Caco-2 (cell line): ENCODE data around the gene PRPSAP1. TPM values are rescaled to one million over a fixed set of nuclear protein-coding genes. Genes with fewer than 3 reads are reported as not detected.

Source experiments
- BruUV-seq: library from RNA; stranded (reverse); fragments of 400-500 nt; replicated peaks from 2 replicates; lab custom pipeline; 2021; lab: Mats Ljungman, UMichigan
- CTCF ChIA-PET: fragments of 300-600 bp; sonication (Branson Sonifier 250); formaldehyde crosslinking; loops from one replicate; lab custom pipeline; 2022; ENCODE audit warnings: antibody characterized with exemption; lab: Charles Lee
- POLR2A ChIA-PET: fragments of 300-600 bp; sonication (Branson Sonifier 250); formaldehyde crosslinking; loops from one replicate; lab custom pipeline; 2022; ENCODE audit warnings: antibody characterized with exemption; lab: Charles Lee
- DNase-seq, 2 experiments: peaks; one replicate each; pipeline versions ENCODE4 v3.0.0 to v3.0.0-alpha.2; 2020 to 2022
- H3K27me3 ChIP-seq: replicated peaks from 2 replicates; pipeline ENCODE4 v1.6.0; 2011; ENCODE audit warnings: low read length; ENCODE audit not compliant: control insufficient read depth, insufficient read depth
- H3K36me3 ChIP-seq: 2 replicates; pipeline ENCODE4 v1.5.1; 2011; ENCODE audit warnings: low read length; ENCODE audit not compliant: control insufficient read depth, insufficient read depth
- H3K4me1 ChIP-seq: fragments of 250-450 bp; sonication (Bioruptor Pico); 2 replicates; pipeline ENCODE4 v1.5.1; 2020; ENCODE audit warnings: mild to moderate bottlenecking
- H3K4me3 ChIP-seq: 2 replicates; pipeline ENCODE4 v1.5.1; 2011; ENCODE audit warnings: low read depth, mild to moderate bottlenecking, control low read depth, low read length
- H3K9me3 ChIP-seq: fragments of 250-450 bp; sonication (Bioruptor Pico); 2 replicates; pipeline ENCODE4 v1.5.1; 2020; ENCODE audit warnings: mild to moderate bottlenecking, moderate library complexity
- H3K27ac Mint-ChIP-seq: one replicate; pipeline ENCODE4 v1.8.0; 2022; ENCODE audit warnings: mixed read lengths; ENCODE audit not compliant: unreplicated experiment
- H3K27me3 Mint-ChIP-seq: one replicate; pipeline ENCODE4 v1.8.0; 2022; ENCODE audit warnings: mixed read lengths; ENCODE audit not compliant: insufficient read depth, unreplicated experiment
- H3K36me3 Mint-ChIP-seq: one replicate; pipeline ENCODE4 v1.8.0; 2022; ENCODE audit warnings: mild to moderate bottlenecking, mixed read lengths; ENCODE audit not compliant: insufficient read depth, unreplicated experiment
- H3K4me1 Mint-ChIP-seq: one replicate; pipeline ENCODE4 v1.8.0; 2022; ENCODE audit warnings: low read depth, mixed read lengths; ENCODE audit not compliant: unreplicated experiment
- H3K4me3 Mint-ChIP-seq: one replicate; pipeline ENCODE4 v1.8.0; 2022; ENCODE audit warnings: mild to moderate bottlenecking, moderate library complexity, mixed read lengths; ENCODE audit not compliant: unreplicated experiment
- H3K9me3 Mint-ChIP-seq: one replicate; pipeline ENCODE4 v1.8.0; 2022; ENCODE audit warnings: mixed read lengths; ENCODE audit not compliant: unreplicated experiment
- intact Hi-C: fragments of 100-400 bp; cut with micrococcal nuclease; formaldehyde crosslinking; loops from one replicate; pipeline ENCODE4 v1.10.0; 2022; ENCODE audit not compliant: unreplicated experiment
- total RNA-seq: library from RNA; stranded (reverse); gene quantifications from 2 replicates; pipeline ENCODE4 v1.2.3, GENCODE V29; 2022
- TF ChIP-seq, protein P1 (sequence below), 2 experiments: fragments of 200-600 bp in 1 of 2; IDR thresholded peaks; 1 replicate in 1 of 2; 2 replicates in 1 of 2; pipeline versions ENCODE4 v1.5.1 to v1.8.0; 2011 to 2022; ENCODE audit warnings: antibody characterized with exemption in 1 of 2, control low read depth in 1 of 2, inconsistent platforms in 1 of 2, low read depth in 1 of 2, low read length in 1 of 2, mild to moderate bottlenecking in 1 of 2, moderate library complexity in 1 of 2; ENCODE audit not compliant: insufficient read depth in 1 of 2, severe bottlenecking in 1 of 2, unreplicated experiment in 1 of 2

The PRPSAP1 gene
- total RNA-seq, 1 experiment from 2014 or later: 87.6 TPM

DNA sequence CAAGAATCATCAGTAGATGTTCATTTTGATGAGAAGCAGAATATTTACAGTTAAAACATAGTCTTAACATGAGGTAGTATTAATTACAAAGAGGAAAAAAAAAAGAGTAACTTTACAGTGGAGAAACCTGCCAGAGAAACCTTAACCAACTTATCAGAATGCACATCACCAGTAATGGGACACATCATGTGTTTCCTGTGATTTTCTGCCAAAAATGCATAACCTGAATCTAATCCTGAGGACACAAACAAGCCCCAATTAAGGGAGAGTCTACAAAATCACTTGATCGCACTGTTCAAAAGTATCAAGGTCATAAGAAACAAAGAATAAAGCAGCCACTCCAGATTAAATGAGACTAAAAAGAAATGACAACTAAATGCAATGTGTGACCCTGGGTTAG, 27.4 kb downstream of the PRPSAP1 start:
- H3K4me1 Mint-ChIP-seq: peaks cover 9% of the 10 kb centered on the region
- H3K27ac Mint-ChIP-seq: no peak overlapping the region
- H3K9me3 Mint-ChIP-seq: no peaks in the 10 kb centered on the region
- H3K36me3 Mint-ChIP-seq: peaks cover 65% of the 10 kb centered on the region
- Histone ChIP-seq H3K36me3 (peaks cover 3% of the 10 kb centered on the region; the same call in 1 of the 2 replicates), H3K4me1 (peaks cover 10% of the 10 kb centered on the region), H3K9me3 (no peaks in the 10 kb centered on the region), H3K27me3 (no peaks in the 10 kb centered on the region), H3K4me3 (no peak overlapping the region)
- intact Hi-C loops: loop anchor here (5.0 kb wide), 1 partner anchor 116 kb away; no protein-coding TSS in a partner anchor
- POLR2A ChIA-PET: no interaction called here
- BruUV-seq: no TSS peak
- H3K27me3 Mint-ChIP-seq: no peaks in the 10 kb centered on the region
- TF ChIP-seq, protein P1, sequence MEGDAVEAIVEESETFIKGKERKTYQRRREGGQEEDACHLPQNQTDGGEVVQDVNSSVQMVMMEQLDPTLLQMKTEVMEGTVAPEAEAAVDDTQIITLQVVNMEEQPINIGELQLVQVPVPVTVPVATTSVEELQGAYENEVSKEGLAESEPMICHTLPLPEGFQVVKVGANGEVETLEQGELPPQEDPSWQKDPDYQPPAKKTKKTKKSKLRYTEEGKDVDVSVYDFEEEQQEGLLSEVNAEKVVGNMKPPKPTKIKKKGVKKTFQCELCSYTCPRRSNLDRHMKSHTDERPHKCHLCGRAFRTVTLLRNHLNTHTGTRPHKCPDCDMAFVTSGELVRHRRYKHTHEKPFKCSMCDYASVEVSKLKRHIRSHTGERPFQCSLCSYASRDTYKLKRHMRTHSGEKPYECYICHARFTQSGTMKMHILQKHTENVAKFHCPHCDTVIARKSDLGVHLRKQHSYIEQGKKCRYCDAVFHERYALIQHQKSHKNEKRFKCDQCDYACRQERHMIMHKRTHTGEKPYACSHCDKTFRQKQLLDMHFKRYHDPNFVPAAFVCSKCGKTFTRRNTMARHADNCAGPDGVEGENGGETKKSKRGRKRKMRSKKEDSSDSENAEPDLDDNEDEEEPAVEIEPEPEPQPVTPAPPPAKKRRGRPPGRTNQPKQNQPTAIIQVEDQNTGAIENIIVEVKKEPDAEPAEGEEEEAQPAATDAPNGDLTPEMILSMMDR (IDR thresholded peaks at IDR 0.05; ENCODE audit: insufficient read depth in 1 of 2, low read depth in 1 of 2, low read length in 1 of 2, severe bottlenecking in 1 of 2, unreplicated experiment in 1 of 2): no peak
- CTCF ChIA-PET: no interaction called here
- DNase-seq: no peak
- H3K4me3 Mint-ChIP-seq: no peak overlapping the region

DNA sequence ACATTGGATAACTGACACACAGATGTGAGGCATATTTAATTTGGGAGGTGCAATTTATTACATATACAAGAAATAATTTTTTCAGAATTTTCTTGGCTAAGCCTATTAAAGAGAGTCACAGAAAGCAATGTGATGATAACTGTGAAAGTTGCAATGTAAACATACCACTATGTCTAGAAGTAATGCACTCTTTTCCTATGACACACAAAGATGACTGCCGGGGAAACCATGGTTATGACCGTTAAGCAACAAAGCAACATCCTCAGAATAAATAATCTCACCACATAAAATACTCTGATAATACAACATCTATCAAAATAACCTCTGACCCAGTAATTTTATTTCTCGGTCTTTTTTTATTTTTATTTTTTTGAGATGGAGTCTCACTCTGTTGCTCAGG, 35.1 kb downstream of the PRPSAP1 start:
- Mint-ChIP-seq H3K4me1 (no peaks in the 10 kb centered on the region), H3K4me3 (no peak overlapping the region), H3K27ac (no peak overlapping the region), H3K9me3 (no peaks in the 10 kb centered on the region), H3K36me3 (peaks cover 32% of the 10 kb centered on the region), H3K27me3 (no peaks in the 10 kb centered on the region)
- intact Hi-C loops: no loop called here
- no peaks in the 10 kb centered on the region for H3K36me3 ChIP-seq
- POLR2A ChIA-PET: no interaction called here
- no TSS peak for BruUV-seq
- no peaks in the 10 kb centered on the region for H3K4me1 ChIP-seq
- H3K4me3 ChIP-seq: no peak overlapping the region
- H3K27me3 ChIP-seq: no peaks in the 10 kb centered on the region
- TF ChIP-seq, protein P1 (IDR thresholded peaks at IDR 0.05; ENCODE audit: insufficient read depth in 1 of 2, low read depth in 1 of 2, low read length in 1 of 2, severe bottlenecking in 1 of 2, unreplicated experiment in 1 of 2): no peak
- DNase-seq: no peak
- H3K9me3 ChIP-seq: no peaks in the 10 kb centered on the region
- CTCF ChIA-PET: no interaction called here

DNA sequence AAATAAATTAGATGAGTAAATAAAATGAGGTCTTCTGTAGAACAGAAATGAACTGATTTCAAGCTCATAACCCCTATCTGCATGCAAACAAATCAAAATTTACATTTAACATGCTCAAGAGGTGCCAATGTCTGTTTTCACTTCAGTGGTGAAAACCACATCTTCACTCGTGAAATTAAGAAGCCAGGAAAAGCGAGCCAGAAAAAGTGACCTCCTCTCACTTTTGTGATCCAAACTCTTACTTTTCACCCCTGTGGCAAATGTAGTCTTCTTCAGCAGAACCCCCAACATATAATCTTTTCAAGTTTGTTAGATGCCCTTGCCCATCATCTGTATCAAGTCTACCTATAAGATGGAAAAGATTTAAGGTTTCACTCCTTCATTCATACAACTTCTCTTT, 36.2 kb downstream of the PRPSAP1 start:
- no peak overlapping the region for H3K4me3 Mint-ChIP-seq
- no peak overlapping the region for H3K27ac Mint-ChIP-seq
- intact Hi-C loops: no loop called here
- peaks cover 35% of the 10 kb centered on the region for H3K36me3 Mint-ChIP-seq
- no peaks in the 10 kb centered on the region for H3K4me1 Mint-ChIP-seq
- Histone ChIP-seq H3K4me3 (no peak overlapping the region), H3K27me3 (no peaks in the 10 kb centered on the region), H3K9me3 (no peaks in the 10 kb centered on the region), H3K4me1 (no peaks in the 10 kb centered on the region), H3K36me3 (no peaks in the 10 kb centered on the region)
- DNase-seq: no peak
- BruUV-seq: no TSS peak
- ChIA-PET CTCF (no interaction called here), POLR2A (no interaction called here)
- no peaks in the 10 kb centered on the region for H3K9me3 Mint-ChIP-seq
- no peaks in the 10 kb centered on the region for H3K27me3 Mint-ChIP-seq
- TF ChIP-seq, protein P1 (IDR thresholded peaks at IDR 0.05; ENCODE audit: insufficient read depth in 1 of 2, low read depth in 1 of 2, low read length in 1 of 2, severe bottlenecking in 1 of 2, unreplicated experiment in 1 of 2): no peak
